ENCODE measurements around the gene OTUD1.

Gene OTUD1

GRCh38 chr10:23405540-23405939 lies 33.3 kb upstream of the OTUD1 start:
- TF ChIP-seq CTCF (IDR thresholded peaks at IDR 0.05; ENCODE audit: low read depth, low read length) (no peak), MYC (IDR thresholded peaks at IDR 0.05; ENCODE audit: low read depth, low read length) (no peak), POLR2A (IDR thresholded peaks at IDR 0.05; ENCODE audit: extremely low read depth, insufficient read length) (no peak), MAX (IDR thresholded peaks at IDR 0.05; ENCODE audit: low read depth, low read length) (no peak)
- DNase-seq (ENCODE audit: low read depth) = peak; percentile 0
- H3K4me3 ChIP-seq (ENCODE audit: low read depth, low read length) = no peak overlapping the region

GRCh38 chr10:23406409-23406808 lies 32.5 kb upstream of the OTUD1 start:
- TF ChIP-seq MAX (IDR thresholded peaks at IDR 0.05; ENCODE audit: low read depth, low read length) = no peak
- TF ChIP-seq POLR2A (IDR thresholded peaks at IDR 0.05; ENCODE audit: extremely low read depth, insufficient read length) = no peak
- TF ChIP-seq CTCF (IDR thresholded peaks at IDR 0.05; ENCODE audit: low read depth, low read length) = no peak
- no peak for TF ChIP-seq MYC (IDR thresholded peaks at IDR 0.05; ENCODE audit: low read depth, low read length)
- H3K4me3 ChIP-seq (ENCODE audit: low read depth, low read length) = no peak overlapping the region
- no peak for DNase-seq (ENCODE audit: low read depth)

GRCh38 chr10:23408330-23408976 lies 30.4 kb upstream of the OTUD1 start:
- H3K4me3 ChIP-seq (ENCODE audit: low read depth, low read length) = no peak overlapping the region
- TF ChIP-seq POLR2A (IDR thresholded peaks at IDR 0.05; ENCODE audit: extremely low read depth, insufficient read length) (no peak), MAX (IDR thresholded peaks at IDR 0.05; ENCODE audit: low read depth, low read length) (no peak), MYC (IDR thresholded peaks at IDR 0.05; ENCODE audit: low read depth, low read length) (no peak), CTCF (IDR thresholded peaks at IDR 0.05; ENCODE audit: low read depth, low read length) (no peak)
- DNase-seq (ENCODE audit: low read depth) = no peak

- peak; percentile 26 for DNase-seq (ENCODE audit: low read depth)
- no peak overlapping the region for H3K4me3 ChIP-seq (ENCODE audit: low read depth, low read length)
These were observed 26.7 kb upstream of the OTUD1 start for GRCh38 chr10:23412223-23412622.

GRCh38 chr10:23413629-23414089 lies 25.2 kb upstream of the OTUD1 start:
- DNase-seq (ENCODE audit: low read depth) = peak; percentile 4
- TF ChIP-seq MYC (IDR thresholded peaks at IDR 0.05; ENCODE audit: low read depth, low read length) = no peak
- no peak for TF ChIP-seq CTCF (IDR thresholded peaks at IDR 0.05; ENCODE audit: low read depth, low read length)
- TF ChIP-seq POLR2A (IDR thresholded peaks at IDR 0.05; ENCODE audit: extremely low read depth, insufficient read length) = no peak
- TF ChIP-seq MAX (IDR thresholded peaks at IDR 0.05; ENCODE audit: low read depth, low read length) = no peak
- H3K4me3 ChIP-seq (ENCODE audit: low read depth, low read length) = no peak overlapping the region

More at GRCh38 chr10:23412223-23412622, 26.7 kb upstream of the OTUD1 start:
- TF ChIP-seq MAX (IDR thresholded peaks at IDR 0.05; ENCODE audit: low read depth, low read length) (no peak), CTCF (IDR thresholded peaks at IDR 0.05; ENCODE audit: low read depth, low read length) (no peak), MYC (IDR thresholded peaks at IDR 0.05; ENCODE audit: low read depth, low read length) (no peak), POLR2A (IDR thresholded peaks at IDR 0.05; ENCODE audit: extremely low read depth, insufficient read length) (no peak)

Data from NB4 (cell line).